GM19035 (cell line): Measurements from ENCODE around the gene ENOX1.
"Not testable (repeated sequence)": the region's sequence is repeated elsewhere in the genome, so short reads cannot be mapped to it uniquely, and the experiment has no call there.

Source experiments
- ATAC-seq: cut with Tn5 transposase; IDR thresholded peaks from one replicate; pipeline ENCODE4 v1.9.1; 2021; ENCODE audit not compliant: unreplicated experiment

ENOX1 gene

GRCh38 chr13:43441899-43442499 is 344.8 kb downstream of the ENOX1 start:
- ATAC-seq = no peak

- ATAC-seq = no peak
Observed at GRCh38 chr13:43441464-43441863, 345.3 kb downstream of the ENOX1 start.

GRCh38 chr13:43434191-43434590 is 352.6 kb downstream of the ENOX1 start:
- ATAC-seq = no peak

- no peak for ATAC-seq
Observed at GRCh38 chr13:43433691-43434141, 353.1 kb downstream of the ENOX1 start.

GRCh38 chr13:43432958-43433357 is 353.8 kb downstream of the ENOX1 start:
- no peak for ATAC-seq

- ATAC-seq = no peak
Observed at GRCh38 chr13:43431841-43432240, 354.9 kb downstream of the ENOX1 start.

GRCh38 chr13:43431290-43431716 is 355.5 kb downstream of the ENOX1 start:
- ATAC-seq = no peak

GRCh38 chr13:43428545-43429296 is 358.1 kb downstream of the ENOX1 start:
- no peak for ATAC-seq

GRCh38 chr13:43426355-43426754 is 360.4 kb downstream of the ENOX1 start:
- ATAC-seq = no peak

GRCh38 chr13:43425234-43425633 is 361.5 kb downstream of the ENOX1 start:
- ATAC-seq = no peak

- ATAC-seq = no peak
Observed at GRCh38 chr13:43424412-43424811, 362.4 kb downstream of the ENOX1 start.

- no peak for ATAC-seq
Observed at GRCh38 chr13:43422116-43422515, 364.7 kb downstream of the ENOX1 start.

GRCh38 chr13:43416842-43417241 is 369.9 kb downstream of the ENOX1 start:
- not testable (repeated sequence) for ATAC-seq

- ATAC-seq = not testable (repeated sequence)
Observed at GRCh38 chr13:43416408-43416807, 370.4 kb downstream of the ENOX1 start.

- ATAC-seq = not testable (repeated sequence)
Observed at GRCh38 chr13:43415903-43416391, 370.8 kb downstream of the ENOX1 start.

GRCh38 chr13:43414111-43414510 is 372.7 kb downstream of the ENOX1 start:
- ATAC-seq = no peak

- ATAC-seq = no peak
Observed at GRCh38 chr13:43411741-43412140, 375.0 kb downstream of the ENOX1 start.

GRCh38 chr13:43411211-43411610 is 375.6 kb downstream of the ENOX1 start:
- ATAC-seq = no peak

GRCh38 chr13:43408274-43408673 is 378.5 kb downstream of the ENOX1 start:
- ATAC-seq = no peak

GRCh38 chr13:43407023-43407581 is 379.7 kb downstream of the ENOX1 start:
- ATAC-seq = no peak

GRCh38 chr13:43405457-43405856 is 381.3 kb downstream of the ENOX1 start:
- ATAC-seq = no peak

- ATAC-seq = no peak
Observed at GRCh38 chr13:43402380-43402779, 384.4 kb downstream of the ENOX1 start.
